MM.1S (cell line): ENCODE data around the gene CYP27A1.

Experiments used
- EZH2 ChIP-seq: fragments of 300-600 bp; sonication (generic); optimal IDR thresholded peaks from 2 replicates; pipeline ENCODE3; 2017; ENCODE audit warnings: low read depth, mild to moderate bottlenecking, antibody characterized with exemption, low read length, mixed read lengths
- EZH2phosphoT487 ChIP-seq: fragments of 300-600 bp; sonication (generic); IDR thresholded peaks from 2 replicates; pipeline ENCODE4 v1.6.1; 2018; ENCODE audit warnings: antibody characterized with exemption, low read length
- TF ChIP-seq, protein P1 (sequence below): fragments of 300-600 bp; sonication (generic); IDR thresholded peaks from 2 replicates; pipeline ENCODE4 v1.5.1; 2016; ENCODE audit warnings: antibody characterized with exemption, low read length, mixed read lengths

DNA sequence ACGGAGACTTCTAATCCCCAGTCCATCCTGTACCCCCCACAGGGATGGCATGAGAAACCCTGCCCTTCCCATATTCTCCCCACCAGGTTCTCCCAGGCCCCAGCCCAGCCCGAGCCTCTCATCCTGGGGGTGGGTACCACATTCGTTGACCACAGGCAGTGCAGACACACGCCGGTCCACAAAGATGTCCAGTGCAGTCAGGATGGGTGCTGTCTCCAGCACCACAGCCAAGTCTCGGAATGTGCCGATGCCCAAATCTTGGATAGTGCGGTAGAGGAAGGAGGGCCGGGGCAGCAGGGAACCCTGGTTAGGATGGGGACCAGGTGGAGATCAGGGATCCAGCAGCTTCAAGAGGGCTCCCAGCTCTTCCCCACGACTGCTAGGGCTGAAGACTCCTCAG lies 44.8 kb downstream of the CYP27A1 start:
- TF ChIP-seq EZH2 (no peak), EZH2phosphoT487 (no peak)
- TF ChIP-seq, protein P1, sequence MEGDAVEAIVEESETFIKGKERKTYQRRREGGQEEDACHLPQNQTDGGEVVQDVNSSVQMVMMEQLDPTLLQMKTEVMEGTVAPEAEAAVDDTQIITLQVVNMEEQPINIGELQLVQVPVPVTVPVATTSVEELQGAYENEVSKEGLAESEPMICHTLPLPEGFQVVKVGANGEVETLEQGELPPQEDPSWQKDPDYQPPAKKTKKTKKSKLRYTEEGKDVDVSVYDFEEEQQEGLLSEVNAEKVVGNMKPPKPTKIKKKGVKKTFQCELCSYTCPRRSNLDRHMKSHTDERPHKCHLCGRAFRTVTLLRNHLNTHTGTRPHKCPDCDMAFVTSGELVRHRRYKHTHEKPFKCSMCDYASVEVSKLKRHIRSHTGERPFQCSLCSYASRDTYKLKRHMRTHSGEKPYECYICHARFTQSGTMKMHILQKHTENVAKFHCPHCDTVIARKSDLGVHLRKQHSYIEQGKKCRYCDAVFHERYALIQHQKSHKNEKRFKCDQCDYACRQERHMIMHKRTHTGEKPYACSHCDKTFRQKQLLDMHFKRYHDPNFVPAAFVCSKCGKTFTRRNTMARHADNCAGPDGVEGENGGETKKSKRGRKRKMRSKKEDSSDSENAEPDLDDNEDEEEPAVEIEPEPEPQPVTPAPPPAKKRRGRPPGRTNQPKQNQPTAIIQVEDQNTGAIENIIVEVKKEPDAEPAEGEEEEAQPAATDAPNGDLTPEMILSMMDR: no peak
